ENCODE data around the gene SPATA17.

DNA sequence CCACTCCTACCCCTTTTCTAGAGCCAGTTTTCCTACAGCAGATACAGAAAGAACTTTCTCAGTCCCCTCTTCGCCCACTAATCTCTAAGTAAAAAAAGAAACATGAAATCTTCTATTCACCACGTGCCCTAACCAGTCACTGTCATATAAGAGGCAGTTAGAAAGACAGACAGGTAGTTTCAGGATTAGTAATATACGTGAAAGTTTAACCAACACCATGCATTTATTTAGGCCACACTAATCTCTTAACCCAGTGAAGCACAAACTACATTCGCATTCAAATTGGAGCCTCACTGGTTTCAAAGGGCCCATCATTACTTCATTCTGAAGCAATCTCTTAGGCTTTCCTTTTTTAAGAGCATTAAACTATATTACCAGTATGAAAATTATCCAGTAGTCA is 10.3 kb upstream of the SPATA17 start:
- no peak for TF ChIP-seq CTCF (IDR thresholded peaks at IDR 0.05)
- TF ChIP-seq POLR2A (IDR thresholded peaks at IDR 0.05), result no peak

Data from uterus (tissue), 2 donors.